ENCODE data around the gene UBXN4. TPM values are rescaled to one million over a fixed set of nuclear protein-coding genes. Genes with fewer than 3 reads are reported as not detected.

The UBXN4 gene
- total RNA-seq, 2 experiments from 2014 or later, result 90.5 to 105 TPM

GRCh38 chr2:135812907-135813511 is 71.4 kb downstream of the UBXN4 start:
- Mint-ChIP-seq H3K27ac (no peak overlapping the region), H3K9me3 (peaks cover 11% of the 10 kb centered on the region), H3K36me3 (ENCODE audit: low read depth) (peaks cover 4% of the 10 kb centered on the region), H3K4me1 (ENCODE audit: low read depth) (peaks cover 30% of the 10 kb centered on the region), H3K4me3 (no peak overlapping the region), H3K27me3 (no peaks in the 10 kb centered on the region)
- no peak for TF ChIP-seq CTCF (IDR thresholded peaks at IDR 0.05)
- CTCF ChIA-PET, result interaction anchor here (0.9 to 15.9 kb wide), 2 partner anchors 15 to 53 kb away, joined by 3 to 145 read pairs; no protein-coding TSS in a partner anchor
- POLR2A ChIA-PET, result interaction anchor here (0.9 kb wide), 1 partner anchor 15 kb away, joined by 3 read pairs; no protein-coding TSS in a partner anchor
- DNase-seq, result no peak
- no peak for ATAC-seq
- intact Hi-C loops (cut with micrococcal nuclease), result no loop called here

GRCh38 chr2:135815269-135815668 is 73.6 kb downstream of the UBXN4 start:
- ATAC-seq, result peak; percentile 26
- H3K27me3 Mint-ChIP-seq, result no peaks in the 10 kb centered on the region
- no peak for TF ChIP-seq CTCF (IDR thresholded peaks at IDR 0.05)
- H3K4me1 Mint-ChIP-seq (ENCODE audit: low read depth), result peaks cover 47% of the 10 kb centered on the region
- H3K27ac Mint-ChIP-seq, result peak overlapping the region; percentile 93
- intact Hi-C loops (cut with micrococcal nuclease), result no loop called here
- peak; percentile 53 for DNase-seq
- ChIA-PET POLR2A (interaction anchor here (1.7 kb wide), 1 partner anchor 17 kb away, joined by 6 read pairs; no protein-coding TSS in a partner anchor), CTCF (interaction anchor here (0.7 to 15.9 kb wide), 7 partner anchors 14 to 98 kb away, joined by 3 to 145 read pairs (median 3); no protein-coding TSS in a partner anchor)
- H3K4me3 Mint-ChIP-seq, result peak overlapping the region; percentile 1
- peaks cover 4% of the 10 kb centered on the region for H3K36me3 Mint-ChIP-seq (ENCODE audit: low read depth)
- H3K9me3 Mint-ChIP-seq, result peaks cover 13% of the 10 kb centered on the region

- Mint-ChIP-seq H3K27ac (no peak overlapping the region), H3K4me1 (ENCODE audit: low read depth) (peaks cover 64% of the 10 kb centered on the region)
Measured at GRCh38 chr2:135817466-135817865, 75.8 kb downstream of the UBXN4 start.

GRCh38 chr2:135817951-135818350 is 76.3 kb downstream of the UBXN4 start:
- DNase-seq (no peak), ATAC-seq (no peak)
- no peak for TF ChIP-seq CTCF (IDR thresholded peaks at IDR 0.05)
- H3K4me1 Mint-ChIP-seq (ENCODE audit: low read depth), result peaks cover 67% of the 10 kb centered on the region
- CTCF ChIA-PET, result interaction anchor here (0.8 to 15.9 kb wide), 5 partner anchors 9 to 30 kb away, joined by 3 to 145 read pairs (median 3); no protein-coding TSS in a partner anchor
- H3K4me3 Mint-ChIP-seq, result no peak overlapping the region
- peaks cover 21% of the 10 kb centered on the region for H3K36me3 Mint-ChIP-seq (ENCODE audit: low read depth)
- POLR2A ChIA-PET, result interaction anchor here (2.5 kb wide), 1 partner anchor 58 kb away, joined by 15 read pairs; the partner anchor contains the start of gene MCM6
- intact Hi-C loops (cut with micrococcal nuclease), result no loop called here
- H3K9me3 Mint-ChIP-seq, result peaks cover 22% of the 10 kb centered on the region
- H3K27me3 Mint-ChIP-seq, result no peaks in the 10 kb centered on the region
- H3K27ac Mint-ChIP-seq, result no peak overlapping the region

More at GRCh38 chr2:135817466-135817865, 75.8 kb downstream of the UBXN4 start:
- ATAC-seq (no peak), DNase-seq (no peak)
- CTCF ChIA-PET, result interaction anchor here (1.6 to 15.9 kb wide), 2 partner anchors 15 to 19 kb away, joined by 4 to 145 read pairs; no protein-coding TSS in a partner anchor
- H3K4me3 Mint-ChIP-seq, result no peak overlapping the region
- POLR2A ChIA-PET, result no interaction called here
- intact Hi-C loops (cut with micrococcal nuclease), result no loop called here
- H3K36me3 Mint-ChIP-seq (ENCODE audit: low read depth), result peaks cover 17% of the 10 kb centered on the region
- TF ChIP-seq CTCF (IDR thresholded peaks at IDR 0.05), result no peak
- H3K9me3 Mint-ChIP-seq, result peaks cover 18% of the 10 kb centered on the region
- H3K27me3 Mint-ChIP-seq, result no peaks in the 10 kb centered on the region
